ENCODE data around the gene AIG1.

Gene AIG1

GRCh38 chr6:143321491-143322086 is 260.9 kb downstream of the AIG1 start:
- no peak for TF ChIP-seq EZH2 (IDR thresholded peaks at IDR 0.05; ENCODE audit: borderline replicate concordance, low read depth, low read length, severe bottlenecking)
- no peak for TF ChIP-seq CTCF (IDR thresholded peaks at IDR 0.05; ENCODE audit: borderline replicate concordance, extremely low read depth, low read length, poor library complexity, severe bottlenecking)

GRCh38 chr6:143322386-143322785 is 261.7 kb downstream of the AIG1 start:
- no peak for TF ChIP-seq CTCF (IDR thresholded peaks at IDR 0.05; ENCODE audit: borderline replicate concordance, extremely low read depth, low read length, poor library complexity, severe bottlenecking)
- TF ChIP-seq EZH2 (IDR thresholded peaks at IDR 0.05; ENCODE audit: borderline replicate concordance, low read depth, low read length, severe bottlenecking), result no peak
- H4K20me1 ChIP-seq (ENCODE audit: insufficient read depth, low read length), result no peaks in the 10 kb centered on the region
- H3K4me3 ChIP-seq (ENCODE audit: low read depth in 1 of 2, low read length in 2 of 2), result no peak overlapping the region
- H3K9me3 ChIP-seq (ENCODE audit: insufficient read depth, low read length, severe bottlenecking), result no peaks in the 10 kb centered on the region
- no peak overlapping the region for H2AFZ ChIP-seq (ENCODE audit: low read depth, low read length)
- H3K36me3 ChIP-seq (ENCODE audit: insufficient read depth, low read length), result no peaks in the 10 kb centered on the region
- no peak overlapping the region for H3K27ac ChIP-seq (ENCODE audit: low read length)
- DNase-seq (no peak), ATAC-seq (ENCODE audit: insufficient read depth, low read depth) (no peak)
- no peaks in the 10 kb centered on the region for H3K79me2 ChIP-seq (ENCODE audit: insufficient read depth, low read length)
- H3K4me1 ChIP-seq (ENCODE audit: insufficient read depth, low read length), result no peaks in the 10 kb centered on the region
- no peaks in the 10 kb centered on the region for H3K27me3 ChIP-seq (ENCODE audit: insufficient read depth, low read length, poor library complexity)
- H3K9ac ChIP-seq (ENCODE audit: low read depth, low read length), result no peak overlapping the region
- no peak overlapping the region for H3K4me2 ChIP-seq (ENCODE audit: insufficient read depth, low read length)

More at GRCh38 chr6:143321491-143322086, 260.9 kb downstream of the AIG1 start:
- Histone ChIP-seq H3K4me3 (ENCODE audit: low read depth in 1 of 2, low read length in 2 of 2) (no peak overlapping the region), H4K20me1 (ENCODE audit: insufficient read depth, low read length) (no peaks in the 10 kb centered on the region), H3K27ac (ENCODE audit: low read length) (no peak overlapping the region), H3K79me2 (ENCODE audit: insufficient read depth, low read length) (no peaks in the 10 kb centered on the region), H2AFZ (ENCODE audit: low read depth, low read length) (no peak overlapping the region), H3K4me2 (ENCODE audit: insufficient read depth, low read length) (no peak overlapping the region), H3K9me3 (ENCODE audit: insufficient read depth, low read length, severe bottlenecking) (no peaks in the 10 kb centered on the region), H3K27me3 (ENCODE audit: insufficient read depth, low read length, poor library complexity) (no peaks in the 10 kb centered on the region), H3K4me1 (ENCODE audit: insufficient read depth, low read length) (no peaks in the 10 kb centered on the region), H3K36me3 (ENCODE audit: insufficient read depth, low read length) (no peaks in the 10 kb centered on the region), H3K9ac (ENCODE audit: low read depth, low read length) (no peak overlapping the region)
- ATAC-seq (ENCODE audit: insufficient read depth, low read depth) (no peak; the same call in 2 of the 3 replicates), DNase-seq (no peak)

GRCh38 chr6:143323729-143324470 is 263.2 kb downstream of the AIG1 start:
- DNase-seq, result no peak
- Histone ChIP-seq H2AFZ (ENCODE audit: low read depth, low read length) (no peak overlapping the region), H3K79me2 (ENCODE audit: insufficient read depth, low read length) (no peaks in the 10 kb centered on the region)

More at GRCh38 chr6:143323729-143324470, 263.2 kb downstream of the AIG1 start:
- Histone ChIP-seq H3K4me2 (ENCODE audit: insufficient read depth, low read length) (no peak overlapping the region), H3K36me3 (ENCODE audit: insufficient read depth, low read length) (no peaks in the 10 kb centered on the region), H3K4me1 (ENCODE audit: insufficient read depth, low read length) (no peaks in the 10 kb centered on the region), H4K20me1 (ENCODE audit: insufficient read depth, low read length) (no peaks in the 10 kb centered on the region), H3K27ac (ENCODE audit: low read length) (no peak overlapping the region), H3K9ac (ENCODE audit: low read depth, low read length) (no peak overlapping the region), H3K9me3 (ENCODE audit: insufficient read depth, low read length, severe bottlenecking) (no peaks in the 10 kb centered on the region), H3K27me3 (ENCODE audit: insufficient read depth, low read length, poor library complexity) (no peaks in the 10 kb centered on the region), H3K4me3 (ENCODE audit: low read depth in 1 of 2, low read length in 2 of 2) (no peak overlapping the region)
- TF ChIP-seq EZH2 (IDR thresholded peaks at IDR 0.05; ENCODE audit: borderline replicate concordance, low read depth, low read length, severe bottlenecking), result no peak
- no peak for TF ChIP-seq CTCF (IDR thresholded peaks at IDR 0.05; ENCODE audit: borderline replicate concordance, extremely low read depth, low read length, poor library complexity, severe bottlenecking)
- ATAC-seq (ENCODE audit: insufficient read depth, low read depth), result no peak
